HG03469 (cell line): ENCODE data around the gene ZNF302.
"Not testable (repeated sequence)": the region's sequence is repeated elsewhere in the genome, so short reads cannot be mapped to it uniquely, and the experiment has no call there.

Experiments used
- ATAC-seq: cut with Tn5 transposase; IDR thresholded peaks from one replicate; pipeline ENCODE4 v1.9.1; 2021; ENCODE audit warnings: mild to moderate bottlenecking, moderate library complexity, moderate number of reproducible peaks; ENCODE audit not compliant: unreplicated experiment

ZNF302 gene

DNA sequence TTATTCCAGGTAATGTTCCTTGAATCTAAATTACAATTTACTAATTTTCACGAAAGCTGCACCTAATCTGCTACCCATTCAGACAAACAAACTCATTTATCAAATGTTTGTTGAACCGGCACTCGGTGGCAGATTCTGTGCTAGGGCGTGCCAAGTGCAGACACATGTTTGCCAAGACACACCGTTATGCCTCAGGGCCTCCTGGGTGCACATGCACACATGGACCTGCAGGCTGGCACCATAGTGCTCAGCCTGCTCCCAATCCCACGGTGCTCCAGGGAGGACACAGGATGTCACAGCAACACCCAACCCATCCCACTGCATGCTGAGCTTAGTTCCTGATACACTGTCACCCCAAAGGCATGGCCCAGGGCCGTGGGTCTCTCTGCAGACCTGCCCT, 8.2 kb upstream of the ZNF302 start:
- no peak for ATAC-seq

DNA sequence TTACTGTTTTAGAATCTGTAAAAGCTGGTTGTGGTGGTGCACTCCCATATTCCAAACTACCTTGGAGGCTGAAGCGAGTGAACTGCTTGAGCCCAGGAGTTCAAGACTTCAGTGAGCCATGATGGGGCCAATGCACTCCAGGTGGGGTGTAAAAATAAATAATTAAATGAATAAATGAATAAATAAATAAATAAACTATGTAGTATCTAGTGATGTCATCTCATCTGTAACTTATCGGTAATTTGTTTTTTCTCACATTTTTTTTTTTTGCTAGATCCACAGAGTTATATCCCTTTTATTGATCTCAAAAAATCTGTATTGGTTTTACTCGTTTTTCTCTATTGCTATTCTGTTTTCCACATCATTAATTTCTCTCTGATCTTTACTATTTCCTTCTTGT, 5.5 kb upstream of the ZNF302 start:
- ATAC-seq: no peak

DNA sequence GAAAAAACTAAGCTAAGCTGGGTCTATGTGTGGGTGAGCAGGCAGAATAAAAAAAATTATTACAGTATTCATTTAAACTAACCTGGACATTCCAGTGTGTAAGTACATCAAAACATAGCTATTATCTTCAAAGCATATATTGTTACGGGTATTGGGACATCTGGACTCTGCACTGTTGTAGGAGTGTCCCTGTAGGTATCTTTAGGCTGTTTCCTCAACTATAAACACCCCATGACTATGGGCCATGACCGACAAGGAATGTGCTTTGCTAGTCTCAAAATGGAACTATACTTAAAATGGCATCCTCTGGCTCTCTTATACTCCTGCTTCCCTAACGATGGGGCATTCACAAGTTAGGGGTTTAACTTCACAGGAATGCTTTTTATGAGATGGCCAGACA, 3.9 kb upstream of the ZNF302 start:
- ATAC-seq: no peak

DNA sequence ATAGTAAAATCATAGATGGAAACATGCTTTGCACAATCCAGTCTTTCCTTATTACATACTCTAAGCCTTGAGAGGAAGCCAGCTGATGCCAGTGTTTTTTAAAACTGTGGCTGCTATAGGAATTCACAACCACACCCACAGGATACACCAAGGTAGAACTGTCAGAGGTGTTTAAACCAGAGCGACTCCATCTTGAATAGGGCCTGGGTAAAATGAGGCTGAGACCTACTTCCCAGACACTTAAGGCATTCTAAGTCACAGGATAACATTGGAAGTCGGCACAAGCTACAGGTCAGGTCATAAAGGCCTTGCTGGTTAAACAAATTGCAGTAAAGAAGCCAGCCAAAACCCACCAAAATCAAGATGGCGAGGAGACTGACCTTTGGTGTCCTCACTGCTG, 2.2 kb upstream of the ZNF302 start:
- ATAC-seq: no peak

DNA sequence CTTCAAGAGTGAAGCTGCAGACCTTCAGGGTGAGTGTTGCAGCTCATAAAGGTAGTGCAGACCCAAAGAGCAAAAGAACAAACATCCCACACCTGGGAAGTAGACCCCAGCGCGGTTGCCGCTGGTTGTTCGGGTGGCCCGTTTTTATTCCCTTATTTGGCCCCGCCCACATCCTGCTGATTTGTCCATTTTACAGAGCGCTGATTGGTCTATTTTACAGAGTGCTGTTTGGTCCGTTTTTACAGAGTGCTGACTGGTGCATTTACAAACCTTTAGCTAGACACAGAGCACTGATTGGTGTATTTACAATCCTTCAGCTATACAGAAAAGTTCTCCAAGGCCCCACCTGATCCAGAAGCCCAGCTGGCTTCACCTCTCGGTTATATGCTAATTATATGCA, 1.6 kb upstream of the ZNF302 start:
- no peak for ATAC-seq

DNA sequence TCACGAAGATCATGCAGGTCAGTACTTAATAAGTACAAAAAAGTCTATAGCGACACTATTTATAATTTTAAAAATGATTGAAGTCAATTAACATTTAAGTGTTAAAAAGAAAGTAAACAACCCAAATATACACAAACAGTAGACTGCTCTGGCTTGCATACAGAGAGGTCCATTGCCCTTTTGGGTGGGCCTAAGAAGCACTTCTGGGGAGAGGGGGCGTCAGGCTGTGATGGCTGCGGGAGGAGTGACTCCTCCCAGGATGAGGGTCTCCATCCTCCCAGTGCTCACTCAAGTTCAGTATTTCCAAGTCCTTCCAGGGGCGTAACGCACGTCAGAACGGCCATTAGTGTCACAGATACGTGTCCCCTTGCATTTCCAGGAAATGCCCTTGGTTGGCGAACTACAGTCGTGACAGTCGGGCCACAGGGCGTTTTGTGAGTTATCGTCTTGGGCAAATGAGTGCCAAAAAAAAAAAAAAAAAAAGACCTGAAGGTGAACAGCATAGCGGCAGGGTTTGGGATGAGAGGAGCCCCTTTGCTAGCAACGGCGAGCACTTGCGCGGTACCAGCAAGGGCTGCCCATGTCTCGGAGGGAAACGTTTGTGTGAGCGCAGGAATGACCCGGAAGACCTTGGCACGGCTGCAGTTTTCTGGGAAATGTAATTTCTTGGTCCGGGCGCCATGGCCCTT, 637 bp upstream of the ZNF302 start, which contains the start of gene SCGB2B2:
Gene SCGB2B2 (minus strand): TSS at position 463 of the 689 bp plus-strand sequence. CDS start 82,596 bp downstream, outside the sequence.
- peak; percentile 23 for ATAC-seq

DNA sequence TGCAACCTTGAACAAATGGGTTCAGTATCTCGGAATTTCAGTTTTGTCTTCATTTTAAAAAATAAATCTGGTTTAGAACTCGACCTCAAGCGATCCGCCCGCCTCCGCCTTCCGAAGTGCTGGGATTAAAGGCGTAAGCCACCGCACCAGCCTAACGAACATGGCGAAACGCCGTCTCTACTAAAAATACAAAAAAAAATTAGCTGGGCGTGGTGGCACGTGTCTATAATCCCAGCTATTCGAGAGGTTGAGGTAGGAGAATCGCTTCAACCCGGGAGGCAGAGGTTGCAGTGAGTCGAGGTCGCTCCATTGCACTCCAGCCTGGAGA, 571 bp downstream of the ZNF302 start:
- ATAC-seq: no peak

DNA sequence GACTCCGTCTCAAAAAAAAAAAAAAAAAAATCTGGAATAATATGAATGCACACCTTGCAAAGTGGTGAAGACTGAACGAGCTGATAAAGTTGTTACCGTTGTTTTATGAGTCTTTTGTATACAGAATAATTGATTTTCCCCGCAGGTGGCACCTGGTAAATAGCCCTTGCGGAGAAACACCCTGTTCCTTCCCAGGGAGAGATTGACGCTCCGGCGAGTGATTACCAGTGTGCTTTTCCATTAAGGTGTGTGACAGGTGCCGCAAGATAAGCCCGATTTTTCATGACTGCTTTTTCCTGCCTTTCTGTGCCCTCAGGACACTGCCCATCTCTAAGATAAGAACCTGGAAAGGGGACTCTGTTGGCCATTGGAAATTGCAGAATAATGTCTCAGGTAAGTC, 943 bp downstream of the ZNF302 start:
- ATAC-seq: no peak

DNA sequence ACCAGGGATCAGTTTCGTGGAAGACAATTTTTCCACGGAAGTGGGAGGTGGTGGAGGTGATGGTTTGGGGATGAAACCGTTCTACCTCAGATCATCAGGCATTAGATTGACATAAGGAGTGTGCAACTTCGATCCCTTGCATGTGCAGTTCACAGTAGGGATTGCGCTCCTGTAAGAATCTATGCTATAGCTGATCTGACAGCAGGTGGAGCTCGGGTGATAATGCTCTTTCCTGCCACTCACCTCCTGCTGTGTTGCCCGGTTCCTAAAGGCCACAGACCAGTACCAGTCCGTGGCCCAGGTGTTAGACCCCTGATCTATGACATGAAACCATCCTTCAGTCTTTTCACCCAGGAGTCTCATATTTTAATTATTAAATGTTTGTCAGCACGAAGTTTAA, 4.0 kb downstream of the ZNF302 start:
- no peak for ATAC-seq

DNA sequence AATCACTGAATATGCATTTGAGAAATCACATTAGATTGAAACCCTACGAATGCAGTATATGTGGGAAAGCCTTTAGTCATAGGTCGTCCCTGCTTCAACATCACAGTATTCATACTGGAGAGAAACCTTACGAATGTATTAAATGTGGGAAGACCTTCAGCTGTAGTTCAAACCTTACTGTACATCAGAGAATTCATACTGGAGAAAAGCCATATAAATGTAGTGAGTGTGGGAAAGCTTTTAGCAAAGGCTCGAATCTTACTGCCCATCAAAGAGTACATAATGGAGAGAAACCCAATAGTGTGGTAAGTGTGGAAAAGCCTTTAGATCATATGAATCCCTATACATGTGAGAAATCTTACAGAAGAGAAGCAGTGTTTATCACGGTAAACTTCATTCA, 7.8 kb downstream of the ZNF302 start:
- ATAC-seq: not testable (repeated sequence)

DNA sequence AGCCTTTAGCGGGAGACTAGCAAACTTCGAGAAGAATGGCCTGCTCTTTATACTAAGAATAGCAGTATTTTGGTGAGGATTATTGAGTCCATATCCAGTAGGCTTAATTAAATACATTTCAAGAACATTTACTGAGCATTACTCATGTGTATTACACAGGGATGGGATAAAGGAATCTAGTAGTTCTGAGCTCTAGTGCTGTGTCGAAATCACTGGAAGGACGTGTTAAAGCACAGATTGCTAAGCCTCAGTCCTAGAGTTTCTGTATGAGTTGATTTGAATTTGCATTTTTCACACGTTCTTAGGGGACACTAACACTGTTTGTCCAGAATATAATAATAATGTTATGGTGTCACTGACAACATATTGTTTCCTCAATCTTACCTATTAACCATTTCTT, 9.0 kb downstream of the ZNF302 start:
- ATAC-seq: no peak

DNA sequence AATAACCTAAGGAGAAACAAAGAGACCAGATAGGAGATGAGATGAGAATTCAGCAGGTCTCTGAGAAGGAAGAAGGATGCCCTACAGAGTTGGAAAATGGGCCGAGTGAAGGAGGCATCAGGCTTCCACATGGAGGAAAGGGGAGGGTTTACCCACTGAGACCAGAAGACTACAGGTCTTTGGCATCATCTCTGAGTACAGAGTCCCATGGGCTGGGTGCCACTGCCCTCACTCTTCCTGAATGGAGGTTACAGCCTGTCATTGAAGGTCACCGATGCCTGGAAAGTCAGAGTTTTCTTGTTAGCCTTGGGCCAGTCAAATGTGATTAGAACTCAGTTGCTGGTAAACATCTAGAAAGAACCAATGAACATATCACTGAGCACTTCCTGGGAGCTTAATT, 9.9 kb downstream of the ZNF302 start:
- ATAC-seq: no peak

DNA sequence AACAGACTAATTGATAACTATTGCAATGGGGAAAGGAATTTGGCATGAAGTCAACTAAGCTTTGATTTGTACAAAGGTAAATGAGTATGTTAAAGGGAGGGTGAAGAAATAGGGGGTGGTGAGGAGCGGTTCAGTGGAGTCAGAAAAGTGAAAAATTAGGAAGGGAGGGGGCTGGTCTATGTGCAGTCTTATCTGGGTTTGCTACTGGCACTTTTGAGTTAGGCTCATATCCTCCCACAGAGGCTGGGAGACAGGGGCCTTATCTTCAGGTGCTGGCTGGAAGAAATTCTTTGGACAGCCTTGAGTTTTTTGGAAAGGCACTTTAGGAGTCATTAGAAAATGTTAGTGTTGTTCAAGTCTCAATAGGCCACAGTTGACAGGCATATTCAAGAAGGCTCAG, 11.1 kb downstream of the ZNF302 start:
- no peak for ATAC-seq

DNA sequence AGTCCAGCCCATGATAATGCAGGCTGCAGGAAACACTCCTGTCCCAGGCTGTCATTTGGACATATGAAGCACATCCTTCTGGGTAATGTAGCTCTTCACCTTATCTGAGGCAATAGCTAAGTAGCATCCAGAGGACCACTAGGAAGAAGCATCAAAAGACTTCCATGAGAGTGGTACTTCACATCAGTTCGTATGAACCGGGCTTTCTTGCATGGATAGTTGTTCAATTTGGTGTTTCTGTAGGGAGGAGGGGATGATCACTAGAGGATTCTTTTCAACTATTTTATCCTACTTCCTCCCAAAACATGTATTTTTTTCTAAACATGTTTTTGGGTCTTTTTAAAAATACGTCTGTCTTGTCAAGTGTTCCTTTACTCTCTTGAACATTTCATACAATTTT, 12.9 kb downstream of the ZNF302 start:
- ATAC-seq: no peak

DNA sequence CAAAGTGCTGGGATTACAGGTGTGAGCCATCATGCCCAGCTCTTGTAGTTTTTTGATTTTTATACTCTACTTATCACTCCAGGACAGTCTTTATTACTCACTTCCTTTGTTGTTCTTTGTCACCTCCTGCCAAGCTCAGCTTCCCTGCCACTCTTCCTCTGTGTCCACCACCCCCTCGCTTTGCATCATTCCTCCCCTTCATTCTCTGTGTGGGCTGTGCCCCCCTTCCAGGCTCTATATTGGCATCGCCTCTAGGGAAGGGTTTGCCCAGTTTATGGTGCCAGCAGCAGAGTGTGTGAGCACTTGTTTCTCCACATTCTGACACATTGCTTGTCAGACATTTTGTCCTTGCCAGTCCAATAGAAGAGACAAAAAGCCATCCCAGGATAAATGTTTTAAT, 15.1 kb downstream of the ZNF302 start:
- no peak for ATAC-seq

DNA sequence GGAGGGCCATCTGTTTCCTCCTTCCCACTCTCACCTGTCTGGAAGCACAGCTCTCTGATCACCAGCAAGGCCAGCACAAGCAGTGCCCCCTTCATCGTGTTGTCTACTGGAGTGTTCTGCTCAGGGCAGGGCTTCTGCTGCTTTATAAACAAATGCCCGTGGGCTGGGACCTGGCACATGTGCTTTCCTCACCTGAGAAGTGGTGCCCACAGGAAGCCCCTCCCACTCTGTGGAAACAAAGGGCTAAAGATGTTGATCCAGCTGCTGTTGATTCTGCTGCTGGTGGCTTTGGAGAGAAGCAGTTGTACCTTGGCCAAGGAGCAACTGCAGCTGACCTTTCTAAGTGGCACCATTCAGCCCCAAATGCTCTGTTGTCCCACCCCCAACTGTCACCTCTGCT, 30.2 kb downstream of the ZNF302 start:
- ATAC-seq: no peak

DNA sequence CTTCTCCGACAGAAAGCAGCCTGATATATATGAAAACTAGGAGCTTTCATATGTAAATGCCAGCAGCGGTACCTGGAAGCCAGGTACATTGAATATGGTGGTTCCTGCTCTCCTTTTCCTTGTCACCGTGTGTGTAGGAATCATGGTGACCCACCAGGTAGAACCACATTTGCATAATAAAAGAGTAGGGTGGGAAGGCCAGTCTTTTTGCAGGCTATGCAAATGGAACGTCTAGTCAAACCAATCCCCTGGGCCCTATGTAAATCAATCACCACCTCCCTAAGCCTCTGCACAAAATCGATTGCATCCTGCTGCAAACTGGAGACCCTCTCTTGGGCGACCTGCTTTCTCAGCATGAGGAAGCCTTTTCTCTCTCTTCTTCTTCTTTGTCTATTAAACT, 34.4 kb downstream of the ZNF302 start:
- ATAC-seq: no peak

DNA sequence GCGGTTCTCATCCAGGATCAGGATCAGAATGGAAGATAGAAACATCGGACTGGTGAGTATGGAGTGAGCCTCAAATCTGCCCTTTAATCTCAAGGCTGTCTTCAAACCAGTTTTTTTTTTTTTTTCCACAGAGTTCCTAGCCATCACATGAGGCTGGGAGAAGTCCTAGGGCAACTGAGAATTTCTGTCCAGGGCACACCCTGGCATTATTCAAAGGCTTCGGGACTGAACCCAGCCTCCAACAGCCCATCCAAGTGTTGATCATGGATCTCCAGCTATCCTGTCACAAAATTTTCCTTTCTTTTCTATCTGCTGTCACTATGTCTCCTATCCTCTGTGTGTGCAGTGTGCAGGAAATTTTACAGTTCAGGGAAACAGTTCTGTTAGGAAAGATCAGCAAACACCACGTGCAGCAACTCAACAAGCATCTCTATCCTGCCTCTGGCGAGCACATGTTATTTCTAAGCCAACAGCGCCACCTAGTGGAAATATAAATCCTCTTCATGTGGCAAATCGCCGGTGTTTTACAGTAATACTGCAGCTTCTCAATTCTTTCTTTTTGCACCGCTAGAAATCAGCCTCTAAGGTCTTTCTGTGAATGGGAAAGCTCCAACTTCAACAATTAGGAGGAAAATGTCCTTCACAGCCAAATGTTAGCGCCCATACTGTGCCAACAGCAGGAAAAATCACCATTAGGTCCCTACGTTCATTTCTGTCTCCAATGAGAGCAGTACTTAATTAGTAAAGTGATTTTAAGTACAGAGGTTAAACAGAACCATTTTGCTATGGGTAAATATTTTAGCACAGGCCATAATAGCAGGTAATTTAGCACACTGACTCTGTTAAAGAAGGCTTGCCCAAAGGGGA, 35.1 kb downstream of the ZNF302 start:
- ATAC-seq: no peak

DNA sequence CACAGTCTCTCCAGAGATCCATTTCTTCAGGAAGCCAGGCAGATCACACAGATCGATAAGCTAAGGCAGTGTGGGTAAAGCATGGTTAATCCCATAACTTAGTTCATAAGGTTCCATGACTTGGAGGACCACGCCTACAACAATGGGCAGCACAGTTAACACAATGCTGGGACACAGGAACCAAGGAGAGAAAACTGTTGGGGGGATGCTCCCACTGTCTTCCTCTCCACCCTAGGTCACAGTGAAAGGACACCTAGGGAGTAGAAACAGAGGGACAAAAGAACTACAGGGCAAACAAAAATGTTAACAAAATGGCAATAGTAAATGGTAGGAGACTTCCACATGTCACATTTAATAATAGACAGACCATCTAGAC, 35.8 kb downstream of the ZNF302 start:
- ATAC-seq: no peak

DNA sequence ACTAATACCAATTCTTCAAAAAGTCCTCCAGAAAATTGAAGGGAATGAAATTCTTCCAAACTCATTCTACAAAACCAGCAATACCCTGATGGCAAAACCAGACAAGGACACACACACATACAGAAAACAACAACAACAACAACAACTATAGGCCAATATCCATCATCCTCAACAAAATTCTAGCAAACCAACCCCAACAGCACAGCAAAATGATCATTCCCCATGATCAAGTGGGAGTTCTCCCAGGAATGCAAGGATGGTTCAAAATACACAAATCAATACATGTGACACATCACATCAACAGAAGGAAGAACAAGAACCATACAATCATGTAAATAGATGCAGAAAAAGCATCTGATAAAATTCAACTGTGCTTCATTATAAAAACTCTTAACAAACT, 37.9 kb downstream of the ZNF302 start:
- no peak for ATAC-seq

DNA sequence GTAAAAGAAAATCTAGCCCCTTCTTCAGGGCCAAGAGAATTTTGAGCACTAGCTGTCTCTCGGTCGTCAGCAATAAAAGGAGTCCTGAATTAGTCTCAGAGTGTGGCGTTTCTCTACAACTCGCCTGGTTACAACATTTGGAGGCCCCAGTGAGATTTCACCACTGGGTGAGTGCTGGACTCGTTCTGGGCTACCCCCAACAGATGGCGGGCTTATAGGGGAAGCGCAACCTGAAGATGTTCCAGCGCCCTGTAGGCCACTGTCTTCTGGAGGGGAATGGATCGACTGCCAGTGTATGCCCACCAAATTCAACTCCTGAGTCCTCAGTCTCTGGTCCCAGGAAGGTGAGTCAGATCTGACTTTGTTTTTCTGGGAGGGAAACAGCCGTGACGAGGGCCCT, 44.9 kb downstream of the ZNF302 start:
- ATAC-seq: no peak

DNA sequence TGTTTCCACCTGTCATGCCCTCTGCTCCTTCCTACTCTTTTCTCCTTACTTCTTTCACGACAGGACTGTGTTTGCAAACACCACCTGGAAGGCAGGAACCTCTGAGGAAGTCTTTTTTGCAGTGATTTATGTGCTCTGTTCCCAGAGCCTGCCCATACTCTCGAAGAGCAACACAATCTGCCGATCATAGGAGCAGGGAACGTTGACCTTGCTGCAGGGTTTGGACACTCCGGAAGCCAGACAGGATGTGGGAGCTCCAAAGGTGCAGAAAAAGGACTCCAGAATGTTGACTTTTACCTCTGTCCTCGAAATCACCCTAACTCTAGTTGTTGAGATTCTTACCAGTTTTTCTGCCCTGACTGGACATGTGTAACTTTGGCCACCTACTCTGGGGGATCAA, 47.9 kb downstream of the ZNF302 start:
- no peak for ATAC-seq
